ENCODE data around the gene KIF17.

KIF17 gene

GRCh38 chr1:20684050-20684620, 33.7 kb downstream of the KIF17 start:
- no peak overlapping the region for H3K27ac ChIP-seq (ENCODE audit: poor library complexity, severe bottlenecking)
- DNase-seq (ENCODE audit: low spot score) (no peak), ATAC-seq (ENCODE audit: low read depth) (no peak)
- no peaks in the 10 kb centered on the region for H3K27me3 ChIP-seq (ENCODE audit: insufficient read depth, poor library complexity, severe bottlenecking)
- no peaks in the 10 kb centered on the region for H3K9me3 ChIP-seq (ENCODE audit: severe bottlenecking)
- H3K4me3 ChIP-seq (ENCODE audit: severe bottlenecking): no peak overlapping the region
- no peaks in the 10 kb centered on the region for H3K4me1 ChIP-seq (ENCODE audit: insufficient read depth, poor library complexity, severe bottlenecking)
- H3K36me3 ChIP-seq (ENCODE audit: low read depth): no peaks in the 10 kb centered on the region
- no peak for TF ChIP-seq CTCF (IDR thresholded peaks at IDR 0.05; ENCODE audit: poor library complexity, severe bottlenecking)

GRCh38 chr1:20683614-20684013, 34.2 kb downstream of the KIF17 start:
- no peaks in the 10 kb centered on the region for H3K36me3 ChIP-seq (ENCODE audit: low read depth)
- TF ChIP-seq CTCF (IDR thresholded peaks at IDR 0.05; ENCODE audit: poor library complexity, severe bottlenecking): no peak
- H3K27ac ChIP-seq (ENCODE audit: poor library complexity, severe bottlenecking): no peak overlapping the region
- H3K9me3 ChIP-seq (ENCODE audit: severe bottlenecking): no peaks in the 10 kb centered on the region
- no peak overlapping the region for H3K4me3 ChIP-seq (ENCODE audit: severe bottlenecking)
- no peaks in the 10 kb centered on the region for H3K4me1 ChIP-seq (ENCODE audit: insufficient read depth, poor library complexity, severe bottlenecking)
- DNase-seq (ENCODE audit: low spot score) (no peak), ATAC-seq (ENCODE audit: low read depth) (no peak)
- H3K27me3 ChIP-seq (ENCODE audit: insufficient read depth, poor library complexity, severe bottlenecking): no peaks in the 10 kb centered on the region

- Histone ChIP-seq H3K4me3 (ENCODE audit: severe bottlenecking) (no peak overlapping the region), H3K36me3 (ENCODE audit: low read depth) (no peaks in the 10 kb centered on the region), H3K4me1 (ENCODE audit: insufficient read depth, poor library complexity, severe bottlenecking) (no peaks in the 10 kb centered on the region), H3K27ac (ENCODE audit: poor library complexity, severe bottlenecking) (no peak overlapping the region), H3K27me3 (ENCODE audit: insufficient read depth, poor library complexity, severe bottlenecking) (no peaks in the 10 kb centered on the region), H3K9me3 (ENCODE audit: severe bottlenecking) (no peaks in the 10 kb centered on the region)
- TF ChIP-seq CTCF (IDR thresholded peaks at IDR 0.05; ENCODE audit: poor library complexity, severe bottlenecking): no peak
- DNase-seq (ENCODE audit: low spot score) (no peak), ATAC-seq (ENCODE audit: low read depth) (no peak)
Measured at GRCh38 chr1:20682571-20683236, 35.1 kb downstream of the KIF17 start.

GRCh38 chr1:20681999-20682398, 35.8 kb downstream of the KIF17 start:
- no peak overlapping the region for H3K27ac ChIP-seq (ENCODE audit: poor library complexity, severe bottlenecking)
- H3K36me3 ChIP-seq (ENCODE audit: low read depth): no peaks in the 10 kb centered on the region
- no peak overlapping the region for H3K4me3 ChIP-seq (ENCODE audit: severe bottlenecking)
- DNase-seq (ENCODE audit: low spot score) (no peak), ATAC-seq (ENCODE audit: low read depth) (no peak)
- no peak for TF ChIP-seq CTCF (IDR thresholded peaks at IDR 0.05; ENCODE audit: poor library complexity, severe bottlenecking)
- no peaks in the 10 kb centered on the region for H3K4me1 ChIP-seq (ENCODE audit: insufficient read depth, poor library complexity, severe bottlenecking)
- H3K9me3 ChIP-seq (ENCODE audit: severe bottlenecking): no peaks in the 10 kb centered on the region
- no peaks in the 10 kb centered on the region for H3K27me3 ChIP-seq (ENCODE audit: insufficient read depth, poor library complexity, severe bottlenecking)

- no peaks in the 10 kb centered on the region for H3K27me3 ChIP-seq (ENCODE audit: insufficient read depth, poor library complexity, severe bottlenecking)
- ATAC-seq (ENCODE audit: low read depth): no peak
- no peaks in the 10 kb centered on the region for H3K9me3 ChIP-seq (ENCODE audit: severe bottlenecking)
- H3K4me1 ChIP-seq (ENCODE audit: insufficient read depth, poor library complexity, severe bottlenecking): no peaks in the 10 kb centered on the region
- H3K36me3 ChIP-seq (ENCODE audit: low read depth): no peaks in the 10 kb centered on the region
- TF ChIP-seq CTCF (IDR thresholded peaks at IDR 0.05; ENCODE audit: poor library complexity, severe bottlenecking): no peak
- no peak overlapping the region for H3K27ac ChIP-seq (ENCODE audit: poor library complexity, severe bottlenecking)
- DNase-seq (ENCODE audit: low spot score): no peak
- no peak overlapping the region for H3K4me3 ChIP-seq (ENCODE audit: severe bottlenecking)
Measured at GRCh38 chr1:20680269-20680668, 37.5 kb downstream of the KIF17 start.
